HEK293 (cell line): ENCODE results near the gene AASDH.
A peak's percentile ranks its signal among the peaks of the same experiment; 100 is the strongest.

Experiments used
- FEZF1 ChIP-seq: fragments of 450-650 bp; formaldehyde crosslinking; IDR thresholded peaks from 2 replicates; pipeline ENCODE4 v1.5.1; 2016; ENCODE audit warnings: missing biosample characterization, missing genetic modification characterization
- GLI2 ChIP-seq: fragments of 450-650 bp; formaldehyde crosslinking; IDR thresholded peaks from 2 replicates; pipeline ENCODE4; 2017; ENCODE audit warnings: missing biosample characterization, missing genetic modification characterization, low read depth, borderline replicate concordance
- HOXD13 ChIP-seq: sonication (generic); formaldehyde crosslinking; IDR thresholded peaks from 2 replicates; pipeline ENCODE4 v1.8.0; 2022; ENCODE audit warnings: missing genetic modification reagents, borderline replicate concordance
- PRDM1 ChIP-seq: fragments of 450-650 bp; formaldehyde crosslinking; IDR thresholded peaks from 2 replicates; pipeline ENCODE4; 2016; ENCODE audit warnings: missing biosample characterization, missing genetic modification characterization
- SETDB1 ChIP-seq: IDR thresholded peaks from one replicate; pipeline ENCODE4 v1.6.1; 2017; ENCODE audit warnings: mild to moderate bottlenecking, low read length, moderate library complexity, mixed read lengths; ENCODE audit not compliant: insufficient read length
- YY2 ChIP-seq: fragments of 450-650 bp; formaldehyde crosslinking; IDR thresholded peaks from 2 replicates; pipeline ENCODE4 v1.5.1; 2016; ENCODE audit warnings: missing biosample characterization, missing genetic modification characterization
- ZBTB17 ChIP-seq: fragments of 450-650 bp; formaldehyde crosslinking; IDR thresholded peaks from 2 replicates; pipeline ENCODE4 v1.5.1; 2016; ENCODE audit warnings: missing biosample characterization, missing genetic modification characterization
- ZBTB7A ChIP-seq: fragments of 450-650 bp; formaldehyde crosslinking; IDR thresholded peaks from 2 replicates; pipeline ENCODE4 v1.5.1; 2016; ENCODE audit warnings: low read depth, missing biosample characterization, missing genetic modification characterization
- ZNF175 ChIP-seq: fragments of 450-650 bp; formaldehyde crosslinking; IDR thresholded peaks from 2 replicates; pipeline ENCODE4 v1.5.1; 2016; ENCODE audit warnings: missing biosample characterization, missing genetic modification characterization
- ZNF223 ChIP-seq: fragments of 450-650 bp; formaldehyde crosslinking; IDR thresholded peaks from 2 replicates; pipeline ENCODE4 v1.5.1; 2016; ENCODE audit warnings: missing biosample characterization, missing genetic modification characterization
- ZNF23 ChIP-seq: fragments of 450-650 bp; formaldehyde crosslinking; IDR thresholded peaks from 2 replicates; pipeline ENCODE4 v1.5.1; 2016; ENCODE audit warnings: missing biosample characterization, missing genetic modification characterization, borderline replicate concordance
- ZNF416 ChIP-seq: fragments of 450-650 bp; formaldehyde crosslinking; IDR thresholded peaks from 2 replicates; pipeline ENCODE4 v1.5.1; 2016; ENCODE audit warnings: missing biosample characterization, missing genetic modification characterization
- ZNF48 ChIP-seq: fragments of 450-650 bp; formaldehyde crosslinking; IDR thresholded peaks from 2 replicates; pipeline ENCODE4 v1.5.1; 2016; ENCODE audit warnings: missing biosample characterization, missing genetic modification characterization
- ZNF514 ChIP-seq: fragments of 450-650 bp; formaldehyde crosslinking; IDR thresholded peaks from 2 replicates; pipeline ENCODE4 v1.5.1; 2016; ENCODE audit warnings: missing biosample characterization, missing genetic modification characterization
- ZNF555 ChIP-seq: fragments of 450-650 bp; formaldehyde crosslinking; conservative IDR thresholded peaks from 2 replicates; pipeline ENCODE4 v1.5.1; 2017; ENCODE audit warnings: missing biosample characterization, mild to moderate bottlenecking, missing genetic modification characterization, inconsistent platforms
- ZNF561 ChIP-seq: fragments of 450-650 bp; IDR thresholded peaks from 2 replicates; pipeline ENCODE4 v1.5.1; 2018; ENCODE audit warnings: missing biosample characterization, missing genetic modification characterization, borderline replicate concordance
- ZNF624 ChIP-seq: fragments of 450-650 bp; formaldehyde crosslinking; IDR thresholded peaks from 2 replicates; pipeline ENCODE4 v1.5.1; 2017; ENCODE audit warnings: missing biosample characterization, missing genetic modification characterization
- ZNF629 ChIP-seq: fragments of 450-650 bp; formaldehyde crosslinking; IDR thresholded peaks from 2 replicates; pipeline ENCODE4 v1.5.1; 2017; ENCODE audit warnings: missing biosample characterization, missing genetic modification characterization
- ZNF658 ChIP-seq: fragments of 450-650 bp; formaldehyde crosslinking; IDR thresholded peaks from 2 replicates; pipeline ENCODE4; 2016; ENCODE audit warnings: missing biosample characterization, missing genetic modification characterization
- ZNF670 ChIP-seq: fragments of 450-650 bp; formaldehyde crosslinking; IDR thresholded peaks from 2 replicates; pipeline ENCODE4 v1.5.1; 2016; ENCODE audit warnings: missing biosample characterization, missing genetic modification characterization, low read depth
- ZNF837 ChIP-seq: fragments of 450-650 bp; formaldehyde crosslinking; IDR thresholded peaks from 2 replicates; pipeline ENCODE4 v1.5.1; 2016; ENCODE audit warnings: missing biosample characterization, missing genetic modification characterization
- ZNF843 ChIP-seq: fragments of 450-650 bp; formaldehyde crosslinking; IDR thresholded peaks from 2 replicates; pipeline ENCODE4 v1.5.1; 2016; ENCODE audit warnings: missing biosample characterization, missing genetic modification characterization
- ZSCAN23 ChIP-seq: fragments of 450-650 bp; formaldehyde crosslinking; IDR thresholded peaks from 2 replicates; pipeline ENCODE4 v1.5.1; 2016; ENCODE audit warnings: missing biosample characterization, missing genetic modification characterization
- TF ChIP-seq, protein P1 (sequence below): fragments of 450-650 bp; formaldehyde crosslinking; IDR thresholded peaks from 2 replicates; pipeline ENCODE4 v1.5.1; 2016; ENCODE audit warnings: missing biosample characterization, missing genetic modification characterization
- TF ChIP-seq, protein P2 (sequence below): fragments of 450-650 bp; formaldehyde crosslinking; IDR thresholded peaks from 2 replicates; pipeline ENCODE4 v1.5.1; 2016; ENCODE audit warnings: missing biosample characterization, missing genetic modification characterization, borderline replicate concordance
- TF ChIP-seq, protein P3 (sequence below): fragments of 450-650 bp; formaldehyde crosslinking; IDR thresholded peaks from 2 replicates; pipeline ENCODE4 v1.5.1; 2016; ENCODE audit warnings: missing biosample characterization, missing genetic modification characterization
- TF ChIP-seq, protein P4 (sequence below): fragments of 450-650 bp; formaldehyde crosslinking; IDR thresholded peaks from 2 replicates; pipeline ENCODE4 v1.5.1; 2017; ENCODE audit warnings: missing biosample characterization, missing genetic modification characterization
- TF ChIP-seq, protein P5 (sequence below): fragments of 450-650 bp; formaldehyde crosslinking; conservative IDR thresholded peaks from 2 replicates; pipeline ENCODE4 v1.5.1; 2016; ENCODE audit warnings: low read depth, missing biosample characterization, missing genetic modification characterization

AASDH gene

DNA sequence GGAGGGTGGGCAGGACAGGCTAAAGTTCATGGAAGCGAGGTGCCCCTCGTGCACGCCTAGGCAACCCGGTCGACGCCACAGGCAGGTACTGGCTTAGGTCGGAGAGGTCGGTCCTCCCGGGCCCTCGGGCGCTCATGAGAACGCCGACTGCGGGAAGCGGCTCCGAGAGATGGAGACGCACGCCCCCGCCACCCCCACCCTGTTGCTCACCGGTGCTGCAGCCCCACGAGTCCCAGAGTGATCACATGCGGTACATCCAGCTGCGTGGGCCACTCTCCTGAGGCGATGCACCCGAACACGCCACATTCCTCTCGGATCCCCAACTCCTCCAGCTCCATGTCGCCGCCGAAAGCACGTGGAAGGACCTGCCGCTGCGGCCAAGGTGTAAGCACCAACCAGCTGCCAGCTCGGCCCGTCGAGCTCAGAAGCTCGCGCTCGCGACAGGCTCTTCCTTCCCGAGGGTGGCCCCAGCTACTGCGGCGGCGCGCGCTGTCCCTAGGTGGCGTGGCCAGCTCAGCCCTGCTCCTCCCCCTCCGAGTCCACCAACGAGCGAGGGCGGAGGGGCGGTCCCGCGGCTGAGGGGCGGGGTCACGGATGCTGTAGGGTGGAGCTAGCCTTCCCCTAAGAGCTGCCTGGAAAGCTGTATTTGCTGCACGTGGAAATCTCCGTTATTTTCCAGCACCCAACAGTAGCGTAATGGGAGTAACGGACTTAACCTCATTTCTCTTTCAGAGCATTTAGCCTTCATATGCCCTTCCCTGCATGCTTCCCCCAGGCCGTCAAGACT, 48.0 kb upstream of the AASDH start, which contains the start of gene PPAT (continued):
- TF ChIP-seq, protein P1, sequence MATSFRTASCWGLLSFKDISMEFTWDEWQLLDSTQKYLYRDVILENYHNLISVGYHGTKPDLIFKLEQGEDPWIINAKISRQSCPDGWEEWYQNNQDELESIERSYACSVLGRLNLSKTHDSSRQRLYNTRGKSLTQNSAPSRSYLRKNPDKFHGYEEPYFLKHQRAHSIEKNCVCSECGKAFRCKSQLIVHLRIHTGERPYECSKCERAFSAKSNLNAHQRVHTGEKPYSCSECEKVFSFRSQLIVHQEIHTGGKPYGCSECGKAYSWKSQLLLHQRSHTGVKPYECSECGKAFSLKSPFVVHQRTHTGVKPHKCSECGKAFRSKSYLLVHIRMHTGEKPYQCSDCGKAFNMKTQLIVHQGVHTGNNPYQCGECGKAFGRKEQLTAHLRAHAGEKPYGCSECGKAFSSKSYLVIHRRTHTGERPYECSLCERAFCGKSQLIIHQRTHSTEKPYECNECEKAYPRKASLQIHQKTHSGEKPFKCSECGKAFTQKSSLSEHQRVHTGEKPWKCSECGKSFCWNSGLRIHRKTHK = no peak
- TF ChIP-seq, protein P2, sequence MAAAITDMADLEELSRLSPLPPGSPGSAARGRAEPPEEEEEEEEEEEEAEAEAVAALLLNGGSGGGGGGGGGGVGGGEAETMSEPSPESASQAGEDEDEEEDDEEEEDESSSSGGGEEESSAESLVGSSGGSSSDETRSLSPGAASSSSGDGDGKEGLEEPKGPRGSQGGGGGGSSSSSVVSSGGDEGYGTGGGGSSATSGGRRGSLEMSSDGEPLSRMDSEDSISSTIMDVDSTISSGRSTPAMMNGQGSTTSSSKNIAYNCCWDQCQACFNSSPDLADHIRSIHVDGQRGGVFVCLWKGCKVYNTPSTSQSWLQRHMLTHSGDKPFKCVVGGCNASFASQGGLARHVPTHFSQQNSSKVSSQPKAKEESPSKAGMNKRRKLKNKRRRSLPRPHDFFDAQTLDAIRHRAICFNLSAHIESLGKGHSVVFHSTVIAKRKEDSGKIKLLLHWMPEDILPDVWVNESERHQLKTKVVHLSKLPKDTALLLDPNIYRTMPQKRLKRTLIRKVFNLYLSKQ (tag by site-specific recombination) = no peak
- TF ChIP-seq ZNF837 (tag by site-specific recombination) = no peak; the same call in 1 of the 2 replicates
- TF ChIP-seq ZBTB17 (tag by site-specific recombination) = peak; percentile 94
- no peak for TF ChIP-seq ZNF23
- no peak for TF ChIP-seq ZNF175 (tag by site-specific recombination)
- 0 out of 2 replicates have a peak, but pooled peaks have one; percentile 33 for TF ChIP-seq ZNF561 (tag by site-specific recombination)
- TF ChIP-seq ZNF658 = no peak
- TF ChIP-seq ZNF223 (tag by site-specific recombination) = no peak
- TF ChIP-seq, protein P3, sequence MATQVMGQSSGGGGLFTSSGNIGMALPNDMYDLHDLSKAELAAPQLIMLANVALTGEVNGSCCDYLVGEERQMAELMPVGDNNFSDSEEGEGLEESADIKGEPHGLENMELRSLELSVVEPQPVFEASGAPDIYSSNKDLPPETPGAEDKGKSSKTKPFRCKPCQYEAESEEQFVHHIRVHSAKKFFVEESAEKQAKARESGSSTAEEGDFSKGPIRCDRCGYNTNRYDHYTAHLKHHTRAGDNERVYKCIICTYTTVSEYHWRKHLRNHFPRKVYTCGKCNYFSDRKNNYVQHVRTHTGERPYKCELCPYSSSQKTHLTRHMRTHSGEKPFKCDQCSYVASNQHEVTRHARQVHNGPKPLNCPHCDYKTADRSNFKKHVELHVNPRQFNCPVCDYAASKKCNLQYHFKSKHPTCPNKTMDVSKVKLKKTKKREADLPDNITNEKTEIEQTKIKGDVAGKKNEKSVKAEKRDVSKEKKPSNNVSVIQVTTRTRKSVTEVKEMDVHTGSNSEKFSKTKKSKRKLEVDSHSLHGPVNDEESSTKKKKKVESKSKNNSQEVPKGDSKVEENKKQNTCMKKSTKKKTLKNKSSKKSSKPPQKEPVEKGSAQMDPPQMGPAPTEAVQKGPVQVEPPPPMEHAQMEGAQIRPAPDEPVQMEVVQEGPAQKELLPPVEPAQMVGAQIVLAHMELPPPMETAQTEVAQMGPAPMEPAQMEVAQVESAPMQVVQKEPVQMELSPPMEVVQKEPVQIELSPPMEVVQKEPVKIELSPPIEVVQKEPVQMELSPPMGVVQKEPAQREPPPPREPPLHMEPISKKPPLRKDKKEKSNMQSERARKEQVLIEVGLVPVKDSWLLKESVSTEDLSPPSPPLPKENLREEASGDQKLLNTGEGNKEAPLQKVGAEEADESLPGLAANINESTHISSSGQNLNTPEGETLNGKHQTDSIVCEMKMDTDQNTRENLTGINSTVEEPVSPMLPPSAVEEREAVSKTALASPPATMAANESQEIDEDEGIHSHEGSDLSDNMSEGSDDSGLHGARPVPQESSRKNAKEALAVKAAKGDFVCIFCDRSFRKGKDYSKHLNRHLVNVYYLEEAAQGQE (tag by site-specific recombination) = peak; percentile 9; the same call in 1 of the 2 replicates
- no peak for TF ChIP-seq ZNF843 (tag by site-specific recombination)
- TF ChIP-seq ZNF624 (tag by site-specific recombination) = no peak
- TF ChIP-seq ZSCAN23 (tag by site-specific recombination) = peak; percentile 66; the same call in 1 of the 2 replicates
- no peak for TF ChIP-seq ZNF416
- TF ChIP-seq YY2 (tag by site-specific recombination) = no peak
- no peak for TF ChIP-seq PRDM1 (tag by site-specific recombination)
- TF ChIP-seq HOXD13 (CRISPR knock-in tag) = no peak
- no peak for TF ChIP-seq ZBTB7A
- TF ChIP-seq GLI2 = no peak
- no peak for TF ChIP-seq ZNF555
- TF ChIP-seq, protein P4, sequence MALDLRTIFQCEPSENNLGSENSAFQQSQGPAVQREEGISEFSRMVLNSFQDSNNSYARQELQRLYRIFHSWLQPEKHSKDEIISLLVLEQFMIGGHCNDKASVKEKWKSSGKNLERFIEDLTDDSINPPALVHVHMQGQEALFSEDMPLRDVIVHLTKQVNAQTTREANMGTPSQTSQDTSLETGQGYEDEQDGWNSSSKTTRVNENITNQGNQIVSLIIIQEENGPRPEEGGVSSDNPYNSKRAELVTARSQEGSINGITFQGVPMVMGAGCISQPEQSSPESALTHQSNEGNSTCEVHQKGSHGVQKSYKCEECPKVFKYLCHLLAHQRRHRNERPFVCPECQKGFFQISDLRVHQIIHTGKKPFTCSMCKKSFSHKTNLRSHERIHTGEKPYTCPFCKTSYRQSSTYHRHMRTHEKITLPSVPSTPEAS (tag by site-specific recombination) = no peak; the same call in 1 of the 2 replicates
- no peak for TF ChIP-seq ZNF670 (tag by site-specific recombination)
- TF ChIP-seq, protein P5, sequence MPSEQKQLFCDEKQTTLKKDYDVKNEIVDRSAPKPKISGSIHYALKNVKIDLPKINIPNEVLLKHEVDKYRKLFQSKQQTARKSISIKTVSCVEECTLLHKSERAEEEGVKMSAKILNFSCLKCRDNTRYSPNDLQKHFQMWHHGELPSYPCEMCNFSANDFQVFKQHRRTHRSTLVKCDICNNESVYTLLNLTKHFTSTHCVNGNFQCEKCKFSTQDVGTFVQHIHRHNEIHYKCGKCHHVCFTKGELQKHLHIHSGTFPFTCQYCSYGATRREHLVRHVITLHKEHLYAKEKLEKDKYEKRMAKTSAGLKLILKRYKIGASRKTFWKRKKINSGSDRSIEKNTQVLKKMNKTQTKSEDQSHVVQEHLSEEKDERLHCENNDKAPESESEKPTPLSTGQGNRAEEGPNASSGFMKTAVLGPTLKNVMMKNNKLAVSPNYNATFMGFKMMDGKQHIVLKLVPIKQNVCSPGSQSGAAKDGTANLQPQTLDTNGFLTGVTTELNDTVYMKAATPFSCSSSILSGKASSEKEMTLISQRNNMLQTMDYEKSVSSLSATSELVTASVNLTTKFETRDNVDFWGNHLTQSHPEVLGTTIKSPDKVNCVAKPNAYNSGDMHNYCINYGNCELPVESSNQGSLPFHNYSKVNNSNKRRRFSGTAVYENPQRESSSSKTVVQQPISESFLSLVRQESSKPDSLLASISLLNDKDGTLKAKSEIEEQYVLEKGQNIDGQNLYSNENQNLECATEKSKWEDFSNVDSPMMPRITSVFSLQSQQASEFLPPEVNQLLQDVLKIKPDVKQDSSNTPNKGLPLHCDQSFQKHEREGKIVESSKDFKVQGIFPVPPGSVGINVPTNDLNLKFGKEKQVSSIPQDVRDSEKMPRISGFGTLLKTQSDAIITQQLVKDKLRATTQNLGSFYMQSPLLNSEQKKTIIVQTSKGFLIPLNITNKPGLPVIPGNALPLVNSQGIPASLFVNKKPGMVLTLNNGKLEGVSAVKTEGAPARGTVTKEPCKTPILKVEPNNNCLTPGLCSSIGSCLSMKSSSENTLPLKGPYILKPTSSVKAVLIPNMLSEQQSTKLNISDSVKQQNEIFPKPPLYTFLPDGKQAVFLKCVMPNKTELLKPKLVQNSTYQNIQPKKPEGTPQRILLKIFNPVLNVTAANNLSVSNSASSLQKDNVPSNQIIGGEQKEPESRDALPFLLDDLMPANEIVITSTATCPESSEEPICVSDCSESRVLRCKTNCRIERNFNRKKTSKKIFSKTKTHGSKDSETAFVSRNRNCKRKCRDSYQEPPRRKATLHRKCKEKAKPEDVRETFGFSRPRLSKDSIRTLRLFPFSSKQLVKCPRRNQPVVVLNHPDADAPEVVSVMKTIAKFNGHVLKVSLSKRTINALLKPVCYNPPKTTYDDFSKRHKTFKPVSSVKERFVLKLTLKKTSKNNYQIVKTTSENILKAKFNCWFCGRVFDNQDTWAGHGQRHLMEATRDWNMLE (tag by site-specific recombination) = no peak
- TF ChIP-seq FEZF1 (tag by site-specific recombination) = no peak
- TF ChIP-seq ZNF48 (tag by site-specific recombination) = no peak
- TF ChIP-seq ZNF514 (tag by site-specific recombination) = no peak
- no peak for TF ChIP-seq SETDB1
- TF ChIP-seq ZNF629 (tag by site-specific recombination) = peak; percentile 9; the same call in 1 of the 2 replicates
